OCI-LY7 (cell line): ENCODE measurements around the gene IL1RAPL2.

Experiments used
- CTCF ChIP-seq: fragments of 200-600 bp; sonication (generic); conservative IDR thresholded peaks from 2 replicates; pipeline ENCODE4 v1.5.1; 2014; ENCODE audit warnings: mild to moderate bottlenecking, antibody characterized with exemption, low read length, moderate library complexity, mixed read lengths
- EZH2phosphoT487 ChIP-seq: fragments of 200-600 bp; sonication (generic); IDR thresholded peaks from 2 replicates; pipeline ENCODE4 v1.6.1; 2018; ENCODE audit warnings: low read depth, borderline replicate concordance, mild to moderate bottlenecking, mixed run types, antibody characterized with exemption, low read length, moderate library complexity, mixed read lengths

- TF ChIP-seq CTCF (no peak), EZH2phosphoT487 (no peak)
Observed at GRCh38 chrX:105552395-105552794, 986.4 kb downstream of the IL1RAPL2 start.
